Right ventricle myocardium inferior (tissue), 1 donor: Measurements from ENCODE around the gene PPP1R36. TPM values are rescaled to one million over a fixed set of nuclear protein-coding genes. Genes with fewer than 3 reads are reported as not detected.
A peak's percentile ranks its signal among the peaks of the same experiment; 100 is the strongest.
"Not testable (repeated sequence)": the region's sequence is repeated elsewhere in the genome, so short reads cannot be mapped to it uniquely, and the experiment has no call there.

ENCODE experiments used
- ATAC-seq: fragments of 200-7000 bp; cut with Tn5 transposase; one replicate; pipeline ENCODE4 v1.9.1; 2020; ENCODE audit warnings: mild to moderate bottlenecking, moderate library complexity
- DNase-seq: peaks from one replicate; pipeline ENCODE4 v3.0.0; 2021; ENCODE audit errors: missing footprints
- intact Hi-C: fragments of 100-400 bp; cut with DNase I; formaldehyde crosslinking; loops from one replicate; pipeline ENCODE4 v1.11.0; 2022
- total RNA-seq: library from RNA; stranded (reverse); fragmentation: NEBNext Ultra II Directional; extraction: Animal tissue kit (Norgen Biotek cat#: 25700); gene quantifications from one replicate; pipeline ENCODE4 v1.2.1, GENCODE V29; 2021
- donor health status: DM: no; HTN: yes; CAD: no; lungs with severe emphysema.

PPP1R36 gene
- total RNA-seq, 1 donor from 2014 or later = not detected

DNA sequence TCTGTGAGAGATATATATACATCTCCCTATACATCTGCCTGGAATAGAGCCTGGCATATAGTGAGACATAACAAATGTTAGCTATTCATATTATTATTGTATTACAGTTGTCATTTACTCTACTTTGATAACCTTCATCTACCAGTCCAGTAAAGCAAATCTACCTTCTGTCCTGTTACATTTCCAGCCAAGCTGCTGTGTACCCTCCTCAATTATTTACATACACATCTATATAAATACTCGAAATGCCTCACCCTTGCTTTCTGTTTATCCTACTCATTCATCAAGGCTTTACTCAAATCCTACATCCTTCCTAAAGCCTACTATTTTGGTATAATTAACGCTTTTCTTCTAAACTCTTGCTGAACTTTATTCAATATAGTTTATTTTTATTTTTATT lies 36.5 kb upstream of the PPP1R36 start:
- DNase-seq (no peak), ATAC-seq (no peak)
- intact Hi-C loops = loop anchor here (10.0 kb wide), 1 partner anchor 122 kb away; no protein-coding TSS in a partner anchor

DNA sequence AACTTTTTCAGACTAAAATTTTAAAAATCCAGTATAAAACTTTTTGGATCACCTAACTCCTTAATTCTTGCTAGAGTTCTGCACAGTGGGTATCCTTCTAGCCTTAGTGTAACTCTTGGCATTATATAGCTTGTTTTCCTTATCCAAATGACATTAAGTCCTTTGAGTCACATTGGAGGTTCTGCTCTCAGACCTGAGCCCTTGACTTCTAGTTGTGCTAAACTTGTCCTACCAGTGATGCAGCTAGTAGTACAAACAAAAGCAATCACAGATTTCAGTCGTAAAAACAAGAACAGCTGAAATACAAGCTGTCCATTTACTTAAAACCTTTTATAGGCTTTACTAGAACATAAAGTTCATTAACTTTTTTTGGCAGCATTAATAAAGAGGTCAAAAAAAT lies 34.7 kb upstream of the PPP1R36 start:
- no peak for ATAC-seq
- intact Hi-C loops = loop anchor here (10.0 kb wide), 1 partner anchor 120 kb away; no protein-coding TSS in a partner anchor
- no peak for DNase-seq

DNA sequence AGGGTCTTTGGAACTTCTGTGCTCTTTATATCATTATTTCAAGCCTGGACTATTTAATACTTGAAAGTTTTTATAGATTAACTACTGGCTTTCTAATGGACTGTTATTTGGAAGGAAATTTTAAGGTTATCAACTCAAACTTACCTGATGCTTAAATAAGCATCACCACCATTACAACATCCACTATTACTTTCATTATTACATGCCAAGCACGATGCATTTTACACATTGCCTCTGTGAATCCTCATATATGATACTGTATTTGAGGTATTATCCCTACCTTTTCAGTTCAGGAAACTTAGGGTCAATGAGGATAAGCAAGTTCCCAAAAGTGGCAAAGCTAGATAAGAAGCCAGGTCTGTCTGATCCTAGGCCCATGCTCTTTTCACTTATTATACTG lies 32.8 kb upstream of the PPP1R36 start:
- DNase-seq (no peak), ATAC-seq (no peak)
- intact Hi-C loops = loop anchor here (10.0 kb wide), 1 partner anchor 118 kb away; no protein-coding TSS in a partner anchor

DNA sequence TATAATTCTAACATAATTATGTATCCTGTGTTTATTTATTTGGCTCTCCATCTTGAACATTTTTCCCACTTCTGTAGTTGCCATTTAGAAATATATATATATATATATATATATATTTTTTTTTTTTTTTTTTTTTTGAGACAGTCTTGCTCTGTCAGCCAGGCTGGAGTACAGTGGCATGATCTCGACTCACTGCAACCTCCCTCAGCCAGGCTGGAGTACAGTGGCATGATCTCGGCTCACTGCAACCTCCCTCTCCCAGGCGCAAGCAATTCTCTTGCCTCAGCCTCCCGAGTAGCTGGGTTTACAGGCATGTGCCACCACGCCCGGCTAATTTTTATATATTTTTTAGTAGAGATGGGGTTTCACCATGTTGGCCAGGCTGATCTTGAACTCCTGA lies 32.1 kb upstream of the PPP1R36 start:
- DNase-seq, ATAC-seq: not testable (repeated sequence)
- intact Hi-C loops = loop anchor here (10.0 kb wide), 1 partner anchor 117 kb away; no protein-coding TSS in a partner anchor

DNA sequence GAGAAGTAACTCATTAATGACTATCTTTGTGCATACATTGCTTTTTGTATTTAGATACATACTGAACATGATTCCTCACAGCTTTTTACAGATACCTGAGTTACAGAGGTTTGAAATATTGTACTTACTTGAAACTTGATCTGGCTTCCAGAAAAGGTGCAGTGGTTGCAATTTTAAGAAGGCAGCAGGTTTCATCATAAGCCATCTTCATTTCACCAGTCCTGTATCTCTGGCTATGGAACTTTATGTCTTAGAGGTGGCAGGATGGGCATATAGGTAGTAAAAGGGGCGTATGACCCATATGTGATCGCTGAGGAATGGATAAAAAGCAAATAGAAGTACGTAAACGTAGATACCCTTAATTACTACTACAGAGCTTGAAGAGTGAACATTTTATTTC lies 31.5 kb upstream of the PPP1R36 start:
- no peak for ATAC-seq
- DNase-seq = no peak
- intact Hi-C loops = loop anchor here (10.0 kb wide), 1 partner anchor 117 kb away; no protein-coding TSS in a partner anchor

DNA sequence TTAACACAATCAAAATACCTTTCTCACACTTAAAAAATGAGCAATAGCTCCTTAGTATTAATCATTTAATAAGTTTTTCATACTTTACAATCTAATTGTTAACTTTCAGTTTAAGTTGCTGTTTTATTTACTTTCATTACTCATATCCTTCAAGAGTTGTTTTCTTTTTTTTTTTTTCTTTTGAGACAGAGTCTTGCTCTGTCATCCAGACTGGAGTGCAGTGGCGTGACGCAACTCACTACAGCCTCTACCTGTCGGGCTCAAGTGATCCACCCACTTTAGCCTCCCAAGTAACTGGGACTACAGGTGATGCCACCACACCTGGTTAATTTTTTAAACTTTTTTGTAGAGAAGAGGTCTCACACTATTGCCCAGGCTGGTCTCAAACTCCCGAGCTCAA lies 29.1 kb upstream of the PPP1R36 start:
- ATAC-seq = no peak
- intact Hi-C loops = no loop called here
- DNase-seq = no peak

DNA sequence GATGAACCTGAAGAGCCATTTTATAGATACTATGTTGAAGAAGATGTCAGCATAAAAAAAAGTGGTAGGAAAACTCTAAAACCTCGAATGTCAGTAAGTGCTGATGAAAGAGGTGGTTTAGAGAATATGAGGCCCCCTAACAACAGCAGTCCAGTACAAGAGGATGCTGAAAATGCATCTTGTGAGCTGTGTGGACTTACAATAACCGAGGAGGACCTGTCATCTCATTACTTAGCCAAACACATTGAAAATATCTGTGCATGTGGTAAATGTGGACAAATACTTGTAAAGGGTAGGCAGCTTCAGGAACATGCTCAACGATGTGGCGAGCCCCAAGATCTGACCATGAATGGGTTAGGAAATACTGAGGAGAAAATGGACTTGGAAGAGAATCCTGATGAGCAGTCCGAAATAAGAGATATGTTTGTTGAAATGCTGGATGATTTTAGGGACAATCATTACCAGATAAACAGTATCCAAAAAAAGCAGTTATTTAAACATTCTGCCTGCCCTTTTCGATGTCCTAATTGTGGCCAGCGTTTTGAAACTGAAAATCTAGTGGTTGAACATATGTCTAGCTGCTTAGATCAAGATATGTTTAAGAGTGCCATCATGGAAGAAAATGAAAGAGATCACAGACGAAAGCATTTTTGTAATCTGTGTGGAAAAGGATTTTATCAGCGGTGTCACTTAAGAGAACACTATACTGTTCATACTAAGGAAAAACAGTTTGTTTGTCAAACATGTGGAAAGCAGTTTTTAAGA lies 27.0 kb upstream of the PPP1R36 start:
- intact Hi-C loops = no loop called here
- DNase-seq = no peak
- no peak for ATAC-seq

DNA sequence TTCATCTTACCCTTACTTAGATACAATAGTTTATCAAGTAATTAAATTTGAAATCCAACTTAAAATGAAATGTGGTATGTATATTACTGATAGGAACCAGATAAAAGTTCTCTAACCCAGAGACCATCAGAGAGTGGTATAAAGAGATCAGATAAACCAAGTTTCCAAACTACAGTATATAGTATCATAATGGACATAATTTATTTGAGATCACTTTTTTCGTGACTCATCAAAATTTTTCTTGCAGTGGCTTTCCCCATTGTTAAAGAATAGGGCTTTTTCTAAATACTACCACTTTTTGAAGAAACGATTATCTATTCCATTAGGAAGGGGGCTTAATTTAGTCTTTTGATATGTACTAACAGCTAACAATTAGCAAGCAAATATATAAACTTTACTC lies 24.4 kb upstream of the PPP1R36 start:
- ATAC-seq = no peak
- DNase-seq = no peak
- intact Hi-C loops = no loop called here

DNA sequence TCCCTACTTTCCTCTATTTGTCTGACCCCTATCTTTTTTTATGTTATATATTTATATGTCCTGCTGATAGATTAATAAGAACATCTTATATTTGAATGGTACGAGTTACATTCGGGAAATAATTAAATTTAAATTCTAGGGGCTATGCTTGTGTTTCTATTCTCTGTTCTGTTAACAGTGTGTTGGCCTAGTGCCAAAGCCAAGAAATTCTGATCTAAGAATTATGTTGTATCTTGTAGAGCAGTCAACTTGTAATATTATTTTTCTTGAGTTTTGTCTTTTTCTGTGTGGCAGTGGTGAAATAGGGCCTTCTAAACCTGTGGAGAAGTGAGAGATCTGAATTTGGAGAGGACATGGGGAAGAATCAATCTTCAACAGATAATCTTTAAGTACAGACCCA lies 18.2 kb upstream of the PPP1R36 start:
- ATAC-seq = no peak
- DNase-seq = no peak
- intact Hi-C loops = no loop called here

DNA sequence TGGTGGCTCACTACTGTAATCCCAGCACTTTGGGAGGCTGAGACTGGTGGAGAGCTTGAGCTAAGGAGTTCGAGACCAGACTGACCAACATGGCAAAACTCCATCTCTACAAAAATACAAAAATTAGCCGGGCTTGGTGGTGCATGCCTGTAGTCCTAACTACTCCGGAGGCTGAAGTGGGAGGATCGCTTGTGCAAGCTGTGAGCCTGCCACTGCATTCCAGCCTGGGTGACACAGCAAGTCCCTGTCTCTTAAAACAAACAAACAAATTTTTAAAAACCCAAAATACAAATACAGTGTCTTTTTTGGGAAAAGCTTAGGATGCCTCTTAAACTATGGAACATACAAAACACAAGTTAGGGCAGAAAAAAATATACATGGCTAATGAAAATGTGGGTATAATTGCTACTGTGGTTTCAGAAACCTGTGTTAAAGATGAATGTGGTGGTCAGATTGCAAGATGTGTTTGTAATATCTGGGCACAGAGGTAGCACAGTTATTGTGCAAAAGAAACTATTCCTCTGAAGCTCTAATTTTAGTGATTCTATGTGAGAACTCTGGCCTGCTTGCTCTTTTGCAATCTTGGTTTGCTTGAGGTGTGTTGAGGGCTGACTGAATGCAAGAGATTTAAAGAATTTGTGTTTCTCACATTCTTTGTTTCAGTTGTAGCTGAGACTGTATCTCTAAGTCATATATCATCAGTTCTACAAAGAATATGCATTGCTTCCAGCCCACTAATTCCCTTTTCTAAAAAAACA lies 13.1 kb upstream of the PPP1R36 start:
- ATAC-seq (no peak), DNase-seq (no peak)
- intact Hi-C loops = no loop called here

DNA sequence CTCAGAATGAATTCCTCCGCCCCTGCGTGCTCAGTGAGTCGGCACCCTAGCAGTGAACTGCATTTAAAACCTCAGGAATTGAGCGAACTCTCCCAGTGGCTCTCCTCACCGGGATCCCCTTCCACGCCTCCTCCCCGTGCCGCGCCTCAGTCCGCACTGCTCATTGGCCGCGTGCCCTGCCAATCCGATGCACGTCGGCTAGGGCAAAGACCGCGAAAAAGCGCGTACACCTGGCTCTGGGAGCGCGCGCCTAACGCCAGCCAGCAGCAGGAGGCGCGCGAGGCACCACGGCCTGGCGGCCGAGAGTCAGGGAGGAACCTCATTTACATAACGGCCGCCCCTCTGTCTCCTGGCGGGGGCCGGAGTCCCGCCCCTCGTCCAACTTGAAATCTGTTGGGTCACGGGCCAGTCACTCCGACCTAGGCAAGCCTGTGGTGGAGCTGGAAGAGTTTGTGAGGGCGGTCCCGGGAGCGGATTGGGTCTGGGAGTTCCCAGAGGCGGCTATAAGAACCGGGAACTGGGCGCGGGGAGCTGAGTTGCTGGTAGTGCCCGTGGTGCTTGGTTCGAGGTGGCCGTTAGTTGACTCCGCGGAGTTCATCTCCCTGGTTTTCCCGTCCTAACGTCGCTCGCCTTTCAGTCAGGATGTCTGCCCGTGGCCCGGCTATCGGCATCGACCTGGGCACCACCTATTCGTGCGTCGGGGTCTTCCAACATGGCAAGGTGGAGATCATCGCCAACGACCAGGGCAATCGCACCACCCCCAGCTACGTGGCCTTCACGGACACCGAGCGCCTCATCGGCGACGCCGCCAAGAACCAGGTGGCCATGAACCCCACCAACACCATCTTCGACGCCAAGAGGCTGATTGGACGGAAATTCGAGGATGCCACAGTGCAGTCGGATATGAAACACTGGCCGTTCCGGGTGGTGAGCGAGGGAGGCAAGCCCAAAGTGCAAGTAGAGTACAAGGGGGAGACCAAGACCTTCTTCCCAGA lies 9.3 kb upstream of the PPP1R36 start, which contains the start of gene HSPA2:
Gene HSPA2 (plus strand): TSS at position 534 of the 995 bp plus-strand sequence. CDS start 109 bp downstream, at position 643.
- peak; percentile 99 for DNase-seq
- peak; percentile 98 for ATAC-seq
- intact Hi-C loops = loop anchor here (1.0 to 2.0 kb wide), 2 partner anchors 28 to 96 kb away; no protein-coding TSS in a partner anchor

DNA sequence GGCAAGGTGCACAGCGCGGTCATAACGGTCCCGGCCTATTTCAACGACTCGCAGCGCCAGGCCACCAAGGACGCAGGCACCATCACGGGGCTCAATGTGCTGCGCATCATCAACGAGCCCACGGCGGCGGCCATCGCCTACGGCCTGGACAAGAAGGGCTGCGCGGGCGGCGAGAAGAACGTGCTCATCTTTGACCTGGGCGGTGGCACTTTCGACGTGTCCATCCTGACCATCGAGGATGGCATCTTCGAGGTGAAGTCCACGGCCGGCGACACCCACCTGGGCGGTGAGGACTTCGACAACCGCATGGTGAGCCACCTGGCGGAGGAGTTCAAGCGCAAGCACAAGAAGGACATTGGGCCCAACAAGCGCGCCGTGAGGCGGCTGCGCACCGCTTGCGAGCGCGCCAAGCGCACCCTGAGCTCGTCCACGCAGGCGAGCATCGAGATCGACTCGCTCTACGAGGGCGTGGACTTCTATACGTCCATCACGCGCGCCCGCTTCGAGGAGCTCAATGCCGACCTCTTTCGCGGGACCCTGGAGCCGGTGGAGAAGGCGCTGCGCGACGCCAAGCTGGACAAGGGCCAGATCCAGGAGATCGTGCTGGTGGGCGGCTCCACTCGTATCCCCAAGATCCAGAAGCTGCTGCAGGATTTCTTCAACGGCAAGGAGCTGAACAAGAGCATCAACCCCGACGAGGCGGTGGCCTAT lies 8.3 kb upstream of the PPP1R36 start:
- intact Hi-C loops = loop anchor here (2.0 kb wide), 1 partner anchor 27 kb away; no protein-coding TSS in a partner anchor
- ATAC-seq (no peak), DNase-seq (no peak)

DNA sequence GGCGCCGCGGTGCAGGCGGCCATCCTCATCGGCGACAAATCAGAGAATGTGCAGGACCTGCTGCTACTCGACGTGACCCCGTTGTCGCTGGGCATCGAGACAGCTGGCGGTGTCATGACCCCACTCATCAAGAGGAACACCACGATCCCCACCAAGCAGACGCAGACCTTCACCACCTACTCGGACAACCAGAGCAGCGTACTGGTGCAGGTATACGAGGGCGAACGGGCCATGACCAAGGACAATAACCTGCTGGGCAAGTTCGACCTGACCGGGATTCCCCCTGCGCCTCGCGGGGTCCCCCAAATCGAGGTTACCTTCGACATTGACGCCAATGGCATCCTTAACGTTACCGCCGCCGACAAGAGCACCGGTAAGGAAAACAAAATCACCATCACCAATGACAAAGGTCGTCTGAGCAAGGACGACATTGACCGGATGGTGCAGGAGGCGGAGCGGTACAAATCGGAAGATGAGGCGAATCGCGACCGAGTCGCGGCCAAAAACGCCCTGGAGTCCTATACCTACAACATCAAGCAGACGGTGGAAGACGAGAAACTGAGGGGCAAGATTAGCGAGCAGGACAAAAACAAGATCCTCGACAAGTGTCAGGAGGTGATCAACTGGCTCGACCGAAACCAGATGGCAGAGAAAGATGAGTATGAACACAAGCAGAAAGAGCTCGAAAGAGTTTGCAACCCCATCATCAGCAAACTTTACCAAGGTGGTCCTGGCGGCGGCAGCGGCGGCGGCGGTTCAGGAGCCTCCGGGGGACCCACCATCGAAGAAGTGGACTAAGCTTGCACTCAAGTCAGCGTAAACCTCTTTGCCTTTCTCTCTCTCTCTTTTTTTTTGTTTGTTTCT lies 7.6 kb upstream of the PPP1R36 start:
- intact Hi-C loops = loop anchor here (2.0 kb wide), 1 partner anchor 27 kb away; no protein-coding TSS in a partner anchor
- no peak for ATAC-seq
- DNase-seq = peak; percentile 65

DNA sequence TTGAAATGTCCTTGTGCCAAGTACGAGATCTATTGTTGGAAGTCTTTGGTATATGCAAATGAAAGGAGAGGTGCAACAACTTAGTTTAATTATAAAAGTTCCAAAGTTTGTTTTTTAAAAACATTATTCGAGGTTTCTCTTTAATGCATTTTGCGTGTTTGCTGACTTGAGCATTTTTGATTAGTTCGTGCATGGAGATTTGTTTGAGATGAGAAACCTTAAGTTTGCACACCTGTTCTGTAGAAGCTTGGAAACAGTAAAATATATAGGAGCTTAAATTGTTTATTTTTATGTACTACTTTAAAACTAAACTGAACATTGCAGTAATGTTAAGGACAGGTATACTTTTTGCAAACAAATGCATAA lies 6.9 kb upstream of the PPP1R36 start:
- ATAC-seq = no peak
- intact Hi-C loops = no loop called here
- DNase-seq = no peak

DNA sequence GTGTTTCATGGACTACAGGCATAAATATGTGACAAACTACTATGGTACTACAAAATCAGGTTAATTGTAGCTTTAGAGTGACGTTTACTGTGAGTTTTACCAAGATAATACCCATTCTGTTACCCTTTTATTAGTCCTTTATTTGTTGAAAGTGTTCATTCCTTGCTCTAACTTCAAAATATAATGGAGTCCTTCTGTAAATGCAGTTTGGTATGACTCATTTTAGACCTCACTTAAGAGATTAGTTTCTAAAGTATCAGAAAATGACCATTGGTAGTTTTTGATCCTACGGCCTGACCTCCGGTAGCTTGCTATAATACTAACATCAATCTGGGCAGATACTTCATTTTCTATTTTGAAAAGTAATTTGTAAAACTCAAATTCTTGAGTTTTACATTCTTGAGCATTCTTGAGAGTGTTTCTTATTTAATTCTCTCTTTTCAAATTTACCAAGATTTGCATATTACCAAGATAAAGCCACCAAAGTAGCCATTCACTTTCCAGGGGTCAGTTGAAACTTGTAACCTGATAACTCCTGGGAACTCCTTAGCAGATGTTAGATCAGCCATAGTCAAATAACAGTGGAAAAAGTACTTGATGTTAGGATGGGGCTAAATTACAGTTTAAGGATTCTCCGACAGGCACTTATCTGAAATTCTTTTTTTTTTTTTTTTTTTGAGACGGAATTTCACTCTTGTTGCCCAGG lies 5.0 kb upstream of the PPP1R36 start:
- intact Hi-C loops = no loop called here
- ATAC-seq (no peak), DNase-seq (no peak)

DNA sequence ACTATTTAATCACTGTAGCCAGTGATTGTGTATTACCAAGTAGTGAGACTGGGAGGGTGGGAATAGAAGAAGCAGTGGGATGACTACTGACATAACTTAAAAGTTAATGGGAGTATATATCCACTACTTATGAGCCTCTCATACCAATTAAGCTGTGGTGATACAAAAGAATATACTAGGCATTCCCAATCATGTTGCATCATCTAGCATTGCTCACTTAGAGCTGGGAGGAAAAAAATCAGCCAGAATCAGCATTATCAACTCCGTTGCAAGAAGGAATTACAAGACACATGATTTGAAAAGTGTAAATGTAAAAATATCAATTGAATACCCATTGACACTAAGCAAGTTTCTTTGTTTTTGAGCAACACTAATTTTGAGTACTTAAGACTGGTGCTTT lies 745 bp upstream of the PPP1R36 start:
- DNase-seq (no peak), ATAC-seq (no peak)
- intact Hi-C loops = no loop called here
